Measurements from ENCODE around the gene PCOLCE2. TPM values are rescaled to one million over a fixed set of nuclear protein-coding genes. Genes with fewer than 3 reads are reported as not detected.

Gene PCOLCE2
- polyA plus RNA-seq (2012; ENCODE audit: insufficient read length, low read depth), result 0.36 TPM

GRCh38 chr3:142888481-142889211 lies at the start of gene PCOLCE2:
PCOLCE2 (minus strand) TSS chr3:142889083; CDS start chr3:142888896, 187 bp downstream.
- TF ChIP-seq POLR2AphosphoS5 (IDR thresholded peaks at IDR 0.05; ENCODE audit: low read depth, low read length) (no peak), FOXP2 (optimal IDR thresholded peaks at IDR 0.05; ENCODE audit: borderline replicate concordance, extremely low read depth, extremely low read length, insufficient read depth) (no peak), SIN3A (IDR thresholded peaks at IDR 0.05; ENCODE audit: borderline replicate concordance, insufficient read depth, low read length) (no peak), REST (IDR thresholded peaks at IDR 0.05; ENCODE audit: insufficient read depth in 1 of 2, low read depth in 2 of 2, low read length in 2 of 2) (no peak), TAF1 (IDR thresholded peaks at IDR 0.05; ENCODE audit: borderline replicate concordance, insufficient read depth, low read length) (no peak)

GRCh38 chr3:142935963-142936362 lies 47.1 kb upstream of the PCOLCE2 start:
- TF ChIP-seq FOXP2 (optimal IDR thresholded peaks at IDR 0.05; ENCODE audit: borderline replicate concordance, extremely low read depth, extremely low read length, insufficient read depth) (no peak), TAF1 (IDR thresholded peaks at IDR 0.05; ENCODE audit: borderline replicate concordance, insufficient read depth, low read length) (no peak), SIN3A (IDR thresholded peaks at IDR 0.05; ENCODE audit: borderline replicate concordance, insufficient read depth, low read length) (no peak), REST (IDR thresholded peaks at IDR 0.05; ENCODE audit: insufficient read depth in 1 of 2, low read depth in 2 of 2, low read length in 2 of 2) (no peak), POLR2AphosphoS5 (IDR thresholded peaks at IDR 0.05; ENCODE audit: low read depth, low read length) (no peak)

- TF ChIP-seq SIN3A (IDR thresholded peaks at IDR 0.05; ENCODE audit: borderline replicate concordance, insufficient read depth, low read length), result no peak
- no peak for TF ChIP-seq POLR2AphosphoS5 (IDR thresholded peaks at IDR 0.05; ENCODE audit: low read depth, low read length)
- TF ChIP-seq FOXP2 (optimal IDR thresholded peaks at IDR 0.05; ENCODE audit: borderline replicate concordance, extremely low read depth, extremely low read length, insufficient read depth), result no peak
- TF ChIP-seq REST (IDR thresholded peaks at IDR 0.05; ENCODE audit: insufficient read depth in 1 of 2, low read depth in 2 of 2, low read length in 2 of 2), result no peak
Measured at GRCh38 chr3:142934887-142935269, 46.0 kb upstream of the PCOLCE2 start.

GRCh38 chr3:142934128-142934886 lies 45.4 kb upstream of the PCOLCE2 start:
- TF ChIP-seq POLR2AphosphoS5 (IDR thresholded peaks at IDR 0.05; ENCODE audit: low read depth, low read length), result no peak
- no peak for TF ChIP-seq REST (IDR thresholded peaks at IDR 0.05; ENCODE audit: insufficient read depth in 1 of 2, low read depth in 2 of 2, low read length in 2 of 2)
- no peak for TF ChIP-seq TAF1 (IDR thresholded peaks at IDR 0.05; ENCODE audit: borderline replicate concordance, insufficient read depth, low read length)
- TF ChIP-seq SIN3A (IDR thresholded peaks at IDR 0.05; ENCODE audit: borderline replicate concordance, insufficient read depth, low read length), result no peak
- TF ChIP-seq FOXP2 (optimal IDR thresholded peaks at IDR 0.05; ENCODE audit: borderline replicate concordance, extremely low read depth, extremely low read length, insufficient read depth), result no peak

Measured in PFSK-1 (cell line).